Neuron (in vitro differentiated cells): ENCODE results near the gene TMEM154.

ENCODE experiments used
- H2AFZ ChIP-seq: one replicate; pipeline ENCODE4 v1.6.1; 2013; ENCODE audit warnings: low read depth, mild to moderate bottlenecking, inconsistent platforms, low read length, moderate library complexity
- H3K27me3 ChIP-seq: one replicate; pipeline ENCODE4 v1.6.1; 2013; ENCODE audit warnings: low read length; ENCODE audit not compliant: insufficient read depth
- H3K36me3 ChIP-seq: one replicate; pipeline ENCODE4 v1.6.1; 2013; ENCODE audit warnings: low read length; ENCODE audit not compliant: insufficient read depth
- H3K4me1 ChIP-seq: one replicate; pipeline ENCODE4 v1.6.1; 2013; ENCODE audit warnings: low read length; ENCODE audit not compliant: insufficient read depth
- H3K4me3 ChIP-seq: 2 replicates; pipeline ENCODE4 v1.5.1; 2013; ENCODE audit warnings: mild to moderate bottlenecking, low read length, moderate library complexity
- H3K9me3 ChIP-seq: one replicate; pipeline ENCODE4 v1.6.1; 2013; ENCODE audit warnings: low read length

The TMEM154 gene

DNA sequence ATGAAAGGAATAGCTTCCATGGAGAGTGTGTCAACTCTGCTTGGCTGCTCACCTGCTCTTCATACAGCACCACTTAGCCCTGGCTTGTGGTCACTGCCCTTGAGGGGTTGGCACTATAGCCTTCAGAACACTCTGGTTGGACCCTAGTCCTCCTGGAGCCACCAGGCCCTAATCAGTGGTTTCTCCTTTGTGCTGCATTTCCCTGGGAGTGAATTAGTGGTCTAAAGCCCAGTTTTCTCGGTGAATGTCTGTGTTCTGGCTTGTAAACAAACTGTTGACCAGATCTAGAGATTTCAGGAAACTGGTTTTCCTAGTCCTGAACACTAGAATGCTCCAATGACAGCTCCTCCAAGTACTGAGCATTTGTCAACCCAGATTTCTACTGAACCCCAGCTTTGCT lies 28.6 kb upstream of the TMEM154 start:
- Histone ChIP-seq H2AFZ (no peak overlapping the region), H3K36me3 (no peaks in the 10 kb centered on the region), H3K4me1 (no peaks in the 10 kb centered on the region), H3K9me3 (no peaks in the 10 kb centered on the region), H3K4me3 (no peak overlapping the region), H3K27me3 (no peaks in the 10 kb centered on the region)

- Histone ChIP-seq H3K4me3 (no peak overlapping the region), H3K27me3 (no peaks in the 10 kb centered on the region), H3K9me3 (no peaks in the 10 kb centered on the region), H3K4me1 (no peaks in the 10 kb centered on the region), H3K36me3 (no peaks in the 10 kb centered on the region), H2AFZ (no peak overlapping the region)
Measured at GRCh38 chr4:152707632-152708031, 27.8 kb upstream of the TMEM154 start.

DNA sequence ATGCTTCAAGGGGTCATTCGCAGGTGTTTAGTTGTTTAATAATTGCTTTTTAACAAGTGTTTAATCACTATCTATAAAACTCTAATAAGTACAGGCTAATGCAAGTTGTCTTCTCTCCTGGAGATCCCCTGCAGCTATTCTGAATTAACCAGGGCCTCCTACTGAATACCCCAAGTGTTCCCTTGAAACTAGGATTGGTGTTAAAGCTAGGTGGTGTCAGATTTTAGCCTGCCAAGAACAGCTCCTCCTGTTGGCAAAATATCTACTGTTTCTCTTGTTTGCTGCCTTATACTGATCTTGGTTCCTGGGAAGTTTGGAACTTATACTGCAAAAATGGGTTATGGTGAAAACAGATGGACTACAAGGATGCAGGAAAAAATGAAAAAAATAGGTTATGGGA lies 26.1 kb upstream of the TMEM154 start:
- no peak overlapping the region for H3K4me3 ChIP-seq
- H3K27me3 ChIP-seq: no peaks in the 10 kb centered on the region
- no peak overlapping the region for H2AFZ ChIP-seq
- no peaks in the 10 kb centered on the region for H3K4me1 ChIP-seq
- H3K36me3 ChIP-seq: no peaks in the 10 kb centered on the region
- H3K9me3 ChIP-seq: no peaks in the 10 kb centered on the region

- H3K4me3 ChIP-seq: no peak overlapping the region
- H3K9me3 ChIP-seq: no peaks in the 10 kb centered on the region
- H3K27me3 ChIP-seq: peaks cover 3% of the 10 kb centered on the region
- H3K4me1 ChIP-seq: no peaks in the 10 kb centered on the region
- no peaks in the 10 kb centered on the region for H3K36me3 ChIP-seq
- no peak overlapping the region for H2AFZ ChIP-seq
Measured at GRCh38 chr4:152704788-152705187, 25.0 kb upstream of the TMEM154 start.

- Histone ChIP-seq H3K36me3 (no peaks in the 10 kb centered on the region), H3K4me3 (no peak overlapping the region), H2AFZ (no peak overlapping the region), H3K27me3 (peaks cover 8% of the 10 kb centered on the region), H3K4me1 (peaks cover 7% of the 10 kb centered on the region), H3K9me3 (no peaks in the 10 kb centered on the region)
Measured at GRCh38 chr4:152700151-152700550, 20.4 kb upstream of the TMEM154 start.

GRCh38 chr4:152699313-152699712 lies 19.5 kb upstream of the TMEM154 start:
- Histone ChIP-seq H3K9me3 (no peaks in the 10 kb centered on the region), H3K36me3 (no peaks in the 10 kb centered on the region), H3K27me3 (peaks cover 11% of the 10 kb centered on the region), H2AFZ (no peak overlapping the region), H3K4me1 (peaks cover 7% of the 10 kb centered on the region), H3K4me3 (no peak overlapping the region)

DNA sequence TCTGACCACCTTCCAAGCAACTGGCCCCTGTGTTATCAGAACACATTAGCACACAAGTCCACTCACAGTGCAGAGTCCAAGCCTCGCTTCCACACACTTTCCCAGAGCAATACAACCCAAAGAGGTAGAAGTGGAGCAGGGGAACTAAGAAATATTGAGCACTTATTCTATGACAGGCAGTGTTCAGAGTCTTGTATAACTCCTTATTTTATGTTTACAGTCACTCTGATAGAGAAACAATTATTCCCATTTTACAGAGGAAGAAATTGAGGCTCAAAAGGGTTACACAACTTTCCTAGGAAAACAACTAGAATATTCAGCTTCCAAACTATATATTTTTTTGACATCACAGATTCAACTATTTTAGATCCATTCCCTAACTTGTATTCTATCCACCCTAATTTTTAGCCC lies 18.3 kb upstream of the TMEM154 start:
- peaks cover 11% of the 10 kb centered on the region for H3K27me3 ChIP-seq
- peaks cover 7% of the 10 kb centered on the region for H3K4me1 ChIP-seq
- H3K36me3 ChIP-seq: no peaks in the 10 kb centered on the region
- H3K9me3 ChIP-seq: no peaks in the 10 kb centered on the region
- no peak overlapping the region for H2AFZ ChIP-seq
- H3K4me3 ChIP-seq: no peak overlapping the region

GRCh38 chr4:152697284-152698088 lies 17.7 kb upstream of the TMEM154 start:
- Histone ChIP-seq H3K27me3 (peaks cover 11% of the 10 kb centered on the region), H3K36me3 (no peaks in the 10 kb centered on the region), H3K4me3 (no peak overlapping the region), H3K9me3 (no peaks in the 10 kb centered on the region), H3K4me1 (peaks cover 7% of the 10 kb centered on the region), H2AFZ (no peak overlapping the region)

GRCh38 chr4:152696764-152697261 lies 17.0 kb upstream of the TMEM154 start:
- Histone ChIP-seq H3K36me3 (no peaks in the 10 kb centered on the region), H3K9me3 (no peaks in the 10 kb centered on the region), H3K4me3 (no peak overlapping the region), H3K4me1 (peaks cover 7% of the 10 kb centered on the region), H3K27me3 (peaks cover 11% of the 10 kb centered on the region), H2AFZ (no peak overlapping the region)

- peaks cover 6% of the 10 kb centered on the region for H3K27me3 ChIP-seq
- no peak overlapping the region for H2AFZ ChIP-seq
- H3K9me3 ChIP-seq: no peaks in the 10 kb centered on the region
- no peak overlapping the region for H3K4me3 ChIP-seq
- peaks cover 7% of the 10 kb centered on the region for H3K4me1 ChIP-seq
- no peaks in the 10 kb centered on the region for H3K36me3 ChIP-seq
Measured at GRCh38 chr4:152693871-152694270, 14.1 kb upstream of the TMEM154 start.

DNA sequence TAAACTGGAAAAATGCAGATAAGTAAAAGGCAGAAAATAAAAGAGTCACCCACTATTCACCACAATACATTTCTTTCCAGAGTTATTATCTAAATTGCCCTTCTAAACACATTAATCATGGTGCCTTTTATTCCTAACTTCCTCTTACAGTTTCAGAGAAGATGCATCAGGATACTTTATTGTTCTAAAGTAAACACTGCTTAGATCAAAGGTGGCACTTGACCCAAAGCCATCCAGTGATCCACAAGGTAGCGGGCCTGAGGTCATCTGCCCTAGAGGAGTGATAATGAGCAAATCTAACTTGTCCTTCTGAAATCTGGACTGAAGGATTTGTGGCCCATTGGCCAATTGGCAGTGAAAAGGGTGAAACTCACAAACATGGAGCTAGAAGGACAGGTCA lies 12.0 kb upstream of the TMEM154 start:
- H3K9me3 ChIP-seq: no peaks in the 10 kb centered on the region
- peaks cover 3% of the 10 kb centered on the region for H3K27me3 ChIP-seq
- no peak overlapping the region for H2AFZ ChIP-seq
- H3K4me1 ChIP-seq: peaks cover 2% of the 10 kb centered on the region
- no peaks in the 10 kb centered on the region for H3K36me3 ChIP-seq
- no peak overlapping the region for H3K4me3 ChIP-seq

- H2AFZ ChIP-seq: no peak overlapping the region
- H3K27me3 ChIP-seq: peaks cover 3% of the 10 kb centered on the region
- H3K36me3 ChIP-seq: no peaks in the 10 kb centered on the region
- H3K4me1 ChIP-seq: no peaks in the 10 kb centered on the region
- H3K9me3 ChIP-seq: no peaks in the 10 kb centered on the region
- H3K4me3 ChIP-seq: no peak overlapping the region
Measured at GRCh38 chr4:152690706-152691651, 11.2 kb upstream of the TMEM154 start.
